A673 (cell line): ENCODE data around the gene CYSLTR2.

Experiments used
- CTCF ChIP-seq: fragments of 300-800, 200-600 bp; sonication (generic); conservative IDR thresholded peaks from 2 replicates; pipeline ENCODE4 v1.5.1; 2017; ENCODE audit warnings: low read depth, mild to moderate bottlenecking, antibody characterized with exemption, low read length, moderate library complexity, mixed read lengths
- EZH2 ChIP-seq: fragments of 200-600 bp; sonication (generic); IDR thresholded peaks from 2 replicates; pipeline ENCODE4 v1.6.1; 2017; ENCODE audit warnings: borderline replicate concordance, low read depth, mild to moderate bottlenecking, mixed read lengths, antibody characterized with exemption, low read length; ENCODE audit not compliant: poor library complexity, severe bottlenecking

- TF ChIP-seq CTCF (no peak), EZH2 (no peak)
Measured at GRCh38 chr13:48712141-48712540, 58.4 kb downstream of the CYSLTR2 start.
